Renal cortical epithelial cell (primary cell): ENCODE results near the gene EFCC1. TPM values are rescaled to one million over a fixed set of nuclear protein-coding genes. Genes with fewer than 3 reads are reported as not detected.

Experiments
- DNase-seq: peaks from one replicate; pipeline ENCODE4 v3.0.0-alpha.2; 2011; ENCODE audit warnings: low read depth
- total RNA-seq: library from RNA; depleted of rRNA; stranded (reverse); fragments of >200 nt; gene quantifications from 2 replicates; pipeline ENCODE4 v1.2.3, GENCODE V29; 2014

Gene EFCC1
- total RNA-seq, 1 donor from 2014 or later, result not detected

DNA sequence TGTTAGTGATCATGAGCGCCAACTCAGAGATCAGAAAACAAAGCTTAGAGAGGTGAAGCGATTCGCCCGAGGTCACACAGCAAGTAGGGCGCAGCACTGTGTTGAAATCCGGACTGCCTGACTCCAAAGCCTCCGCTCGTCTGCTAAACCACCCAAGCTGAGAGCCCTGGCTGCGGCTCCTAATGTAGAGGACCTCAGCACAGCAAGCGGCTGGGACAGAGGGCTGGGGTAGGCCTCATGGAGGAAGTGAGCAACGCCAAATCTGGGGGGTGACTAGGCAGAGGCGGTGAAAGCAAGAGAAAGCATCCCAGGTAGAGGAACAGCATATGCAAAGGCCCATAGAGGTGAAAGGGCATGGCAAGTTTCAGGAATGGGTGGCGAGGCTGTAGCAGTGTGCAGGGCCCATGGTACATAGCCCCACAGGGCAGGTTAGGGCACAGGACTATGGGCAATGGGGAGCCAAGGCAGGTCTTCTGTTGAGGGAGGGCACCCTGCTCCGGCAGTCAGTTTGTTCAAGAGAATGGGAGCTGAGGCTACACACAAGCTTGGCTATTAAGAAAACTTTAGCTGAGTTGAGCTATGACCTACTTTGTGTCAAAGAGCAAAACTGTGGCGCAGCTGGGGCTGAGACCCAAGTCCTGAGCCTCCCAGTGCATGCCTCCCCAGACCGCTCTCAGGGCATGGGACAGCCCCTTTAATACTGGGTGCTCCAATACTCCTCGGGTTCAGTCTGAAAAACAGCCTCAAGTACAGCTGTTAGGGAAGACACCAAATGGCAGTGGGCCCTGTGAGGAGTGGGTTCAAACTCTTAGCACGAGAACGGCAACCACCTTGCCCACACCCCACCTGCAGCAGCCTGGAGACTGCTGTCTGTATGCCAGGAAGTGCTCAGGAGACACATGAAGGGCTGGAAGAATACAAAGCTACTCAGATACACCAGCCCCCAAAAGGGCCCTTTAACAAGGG lies 6.2 kb upstream of the EFCC1 start:
- no peak for DNase-seq

DNA sequence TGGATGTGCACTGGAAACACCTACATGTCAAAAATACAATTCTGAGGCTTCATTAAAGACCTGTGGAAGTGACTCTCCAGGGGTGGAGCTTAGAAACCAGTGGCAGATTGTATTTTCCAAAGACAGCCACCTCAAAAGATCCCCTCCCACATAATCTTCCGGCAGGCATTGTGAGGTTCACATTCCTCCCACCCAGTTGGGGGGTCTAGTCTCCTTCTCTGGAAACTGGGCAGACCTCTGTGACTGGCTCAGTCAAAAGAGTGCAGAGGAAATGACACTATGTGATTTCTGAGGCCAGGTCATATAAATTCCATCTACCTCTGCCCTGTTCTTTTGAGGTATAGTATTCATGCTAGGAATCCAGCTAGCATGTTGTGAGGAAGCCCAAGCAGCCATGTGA lies 5.4 kb upstream of the EFCC1 start:
- no peak for DNase-seq

DNA sequence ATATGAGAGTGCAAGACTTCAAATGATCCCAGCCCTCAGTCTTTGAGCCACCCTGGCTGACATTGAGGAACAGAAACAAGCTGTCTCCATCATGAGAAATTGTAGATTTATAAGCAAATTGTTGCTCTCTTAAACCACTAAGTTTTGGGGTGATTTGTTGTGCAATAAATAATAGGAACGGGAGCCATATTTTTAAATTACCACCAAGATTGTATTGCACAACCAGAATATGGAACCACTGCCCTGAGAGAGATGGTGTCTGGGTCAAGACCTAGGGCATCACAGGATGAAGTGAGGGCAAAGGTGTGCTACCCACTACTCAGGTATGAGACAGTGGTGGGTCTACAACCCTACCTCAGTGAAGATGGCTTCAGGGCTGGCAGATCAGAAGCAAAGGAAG lies 4.9 kb upstream of the EFCC1 start:
- DNase-seq, result no peak

DNA sequence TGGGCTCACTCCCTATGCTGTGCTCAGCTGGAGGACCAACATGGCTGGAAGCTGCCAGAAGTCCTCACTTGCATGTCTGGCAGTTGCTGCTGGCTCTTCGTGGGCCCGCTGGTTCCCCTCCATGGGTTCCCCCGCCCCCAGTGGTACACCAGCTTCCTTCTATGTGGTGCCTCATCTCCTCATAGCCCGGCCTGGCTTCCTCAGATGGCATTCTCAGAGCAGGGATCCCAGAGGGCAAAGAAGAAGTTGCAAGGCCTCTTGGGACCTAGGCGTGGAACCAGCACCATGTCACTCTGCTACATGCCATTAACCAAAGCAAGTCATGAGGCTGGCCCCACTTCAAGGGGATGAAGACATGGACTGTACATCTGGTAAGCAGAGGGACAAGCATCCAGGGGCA lies 4.4 kb upstream of the EFCC1 start:
- DNase-seq, result no peak

DNA sequence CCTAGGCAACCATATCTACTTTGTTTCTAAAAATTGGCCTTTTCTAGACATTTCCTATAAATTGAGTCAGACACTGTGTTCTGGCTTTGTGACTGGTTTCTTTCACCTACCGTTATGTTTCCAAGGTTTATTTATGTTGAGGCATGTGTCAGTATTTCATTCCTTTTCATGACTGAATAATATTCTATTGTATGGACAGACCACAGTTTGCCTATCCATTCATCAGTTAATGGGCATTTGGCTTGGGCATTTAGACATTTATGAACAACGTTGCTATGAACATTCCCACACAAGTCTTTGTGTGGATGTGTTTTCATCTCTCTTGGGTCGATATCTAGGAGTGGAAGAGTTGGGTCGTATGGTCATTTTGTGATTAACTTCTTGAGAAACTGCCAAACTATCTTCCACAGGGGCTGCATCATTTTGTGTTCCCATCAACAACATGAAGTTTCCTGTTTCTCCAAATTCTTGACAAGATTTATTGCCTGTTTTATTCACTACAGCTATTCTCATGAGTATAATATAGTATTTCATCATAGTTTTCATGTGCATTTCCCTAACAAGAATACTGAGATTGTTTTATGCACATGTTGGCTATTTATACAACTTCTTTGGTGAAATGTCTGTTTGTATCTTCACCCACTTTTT lies 3.5 kb upstream of the EFCC1 start:
- no peak for DNase-seq

DNA sequence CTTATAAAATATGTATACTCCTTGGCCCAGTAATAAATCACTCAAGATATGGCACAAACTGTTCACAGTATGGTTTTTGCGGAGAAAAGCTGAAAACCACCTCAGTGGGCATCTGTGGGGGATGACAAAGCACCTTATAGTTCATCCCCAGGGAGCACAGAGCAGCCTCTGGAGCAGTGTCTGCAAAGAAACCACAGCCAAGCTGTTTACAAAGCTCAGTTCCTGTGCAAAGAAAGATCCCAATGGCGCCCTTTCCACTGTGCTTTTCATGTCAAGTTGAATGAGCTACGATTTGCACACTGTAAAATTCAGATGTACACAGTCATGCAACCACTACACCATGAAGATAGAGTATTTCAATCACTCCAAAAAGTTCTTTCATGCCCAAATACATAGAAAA lies 2.5 kb upstream of the EFCC1 start:
- DNase-seq, result no peak

DNA sequence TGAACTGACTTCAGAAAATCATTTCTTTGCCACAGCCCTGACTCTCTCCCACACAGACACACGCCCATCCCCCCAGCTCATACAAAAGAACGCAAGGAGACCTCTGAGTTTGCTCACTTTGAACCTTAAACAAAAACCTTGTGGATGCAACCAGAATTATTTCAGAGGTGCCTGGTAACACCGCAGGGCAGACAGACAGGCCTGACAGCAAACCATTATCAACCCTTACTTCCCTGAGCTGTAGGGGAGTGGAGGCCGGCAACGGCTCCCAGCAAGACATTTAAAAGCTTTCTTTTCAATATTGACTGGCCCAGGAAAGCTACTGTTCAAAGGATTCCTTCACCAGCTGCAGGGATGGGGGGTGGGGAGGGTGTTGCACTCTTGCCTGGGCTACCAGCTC lies 2.0 kb upstream of the EFCC1 start:
- DNase-seq, result no peak

DNA sequence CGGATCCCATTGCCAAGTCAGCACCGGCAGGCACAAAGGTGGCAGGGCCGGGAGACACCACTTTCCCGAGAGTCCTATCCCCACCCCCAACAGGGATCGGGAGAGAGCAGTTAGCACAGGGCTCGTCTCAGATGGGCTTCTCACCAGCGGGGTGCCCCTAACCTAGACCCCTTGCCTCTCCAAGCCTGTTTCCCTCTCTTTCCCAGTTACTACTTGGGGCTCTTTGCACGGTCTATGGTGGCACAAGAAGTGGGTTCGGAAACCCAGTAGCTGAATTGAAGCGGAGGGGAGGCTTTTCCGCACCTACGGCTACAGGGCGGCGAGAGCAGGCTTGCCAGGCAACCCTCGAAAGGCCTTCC lies 383 bp upstream of the EFCC1 start:
- DNase-seq, result no peak

DNA sequence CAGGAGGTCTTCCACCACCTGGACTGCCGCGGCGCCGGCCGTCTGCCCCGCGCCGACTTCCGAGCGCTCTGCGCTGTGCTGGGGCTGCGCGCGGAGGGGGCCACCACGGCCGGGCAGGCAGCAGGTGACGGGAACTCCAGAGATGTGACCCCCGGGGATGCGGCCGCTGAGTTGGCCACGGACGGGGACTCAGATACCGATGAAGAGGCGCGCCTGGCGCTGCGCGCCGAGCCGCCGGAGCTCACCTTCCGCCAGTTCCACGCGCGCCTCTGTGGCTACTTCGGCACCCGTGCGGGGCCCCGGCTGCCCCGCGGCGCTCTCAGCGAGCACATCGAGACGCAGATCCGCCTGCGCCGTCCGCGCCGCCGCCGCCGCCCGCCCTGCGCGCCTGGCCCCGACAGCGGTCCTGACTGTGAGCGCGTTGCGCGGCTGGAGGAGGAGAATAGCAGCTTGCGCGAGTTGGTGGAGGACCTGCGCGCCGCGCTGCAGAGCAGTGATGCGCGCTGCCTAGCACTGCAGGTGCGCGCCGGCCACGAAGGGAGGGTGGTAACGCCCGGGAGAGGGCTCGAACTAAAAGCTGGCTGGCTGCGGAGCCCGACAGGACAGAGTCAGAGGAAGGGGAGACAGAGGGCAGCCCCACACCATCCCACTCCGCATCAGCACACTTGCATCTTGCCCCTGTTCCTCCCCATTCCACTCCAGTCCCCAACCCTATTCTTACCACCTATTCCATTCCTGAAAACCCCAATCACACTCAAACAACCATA lies 885 bp downstream of the EFCC1 start:
- no peak for DNase-seq

DNA sequence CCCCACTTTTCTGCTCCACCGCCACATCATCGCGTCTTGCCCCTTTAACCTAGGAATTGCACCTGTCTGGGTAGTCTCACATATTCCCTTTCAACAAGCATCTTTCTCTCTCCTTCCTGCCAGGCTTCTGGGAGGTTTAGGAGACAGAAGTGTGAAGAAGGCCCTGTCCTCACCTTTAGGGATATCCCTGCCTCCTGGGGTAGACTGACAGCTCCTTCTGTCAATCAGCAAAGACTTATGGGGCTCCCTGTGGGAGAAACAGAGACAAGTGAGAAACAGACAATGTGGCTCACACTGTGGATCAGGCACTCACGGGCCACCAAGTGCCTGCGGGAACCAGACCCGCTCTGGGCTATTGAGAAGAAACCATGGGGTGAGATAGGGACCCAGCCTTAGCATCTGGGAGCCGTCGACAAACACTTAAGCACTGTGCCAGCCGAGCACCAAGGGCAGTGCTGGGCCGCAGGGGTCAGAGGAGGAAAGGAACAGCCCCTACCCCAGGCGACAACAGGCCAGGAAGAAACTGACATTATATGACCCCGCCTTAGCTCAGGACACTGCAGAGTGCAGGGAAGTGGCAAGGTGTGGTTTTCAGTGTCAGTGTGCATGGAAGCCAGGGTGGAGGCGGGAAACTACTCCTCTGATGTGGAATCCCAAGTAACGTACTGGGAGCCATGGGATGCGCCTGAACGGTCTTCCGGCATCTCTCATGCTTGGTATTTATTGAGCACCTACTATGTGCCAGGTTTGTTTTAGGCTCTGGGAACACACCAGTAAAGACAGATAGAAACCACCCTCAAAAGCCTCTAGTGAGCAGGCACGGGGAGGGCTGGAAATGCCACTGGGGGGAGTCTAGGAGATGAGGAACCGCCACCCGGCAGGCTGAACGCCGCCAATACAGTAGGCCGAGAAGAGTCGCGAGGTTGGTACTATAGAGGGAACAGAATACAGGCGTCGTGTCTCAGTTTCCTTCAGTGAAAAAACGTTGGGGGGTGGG lies 1.8 kb downstream of the EFCC1 start:
- no peak for DNase-seq

DNA sequence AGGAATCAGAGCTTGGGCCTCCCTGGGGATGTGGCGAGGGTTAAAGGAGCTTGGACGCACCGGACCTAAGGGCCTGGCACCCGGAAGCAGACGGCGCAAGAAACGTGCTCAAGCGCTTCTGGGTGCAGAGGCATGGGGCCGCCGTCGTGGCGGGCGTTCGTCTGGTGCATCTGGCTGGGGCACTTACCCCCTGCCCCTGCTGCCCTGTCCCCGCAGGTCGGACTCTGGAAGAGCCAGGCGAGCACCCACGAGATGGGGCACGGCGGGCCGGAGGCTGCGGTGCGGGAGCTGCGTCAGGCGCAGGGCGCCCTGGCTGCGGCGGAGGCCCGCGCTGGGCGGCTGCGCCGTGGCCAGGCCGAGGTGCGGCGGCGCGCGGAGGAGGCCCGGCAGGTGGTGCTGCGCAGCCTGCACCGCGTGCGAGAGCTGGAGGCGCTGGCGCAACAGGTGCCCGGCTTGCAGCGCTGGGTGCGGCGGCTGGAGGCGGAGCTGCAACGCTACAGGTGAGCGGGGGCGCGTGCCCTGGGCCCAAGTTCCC lies 2.5 kb downstream of the EFCC1 start:
- DNase-seq, result no peak

DNA sequence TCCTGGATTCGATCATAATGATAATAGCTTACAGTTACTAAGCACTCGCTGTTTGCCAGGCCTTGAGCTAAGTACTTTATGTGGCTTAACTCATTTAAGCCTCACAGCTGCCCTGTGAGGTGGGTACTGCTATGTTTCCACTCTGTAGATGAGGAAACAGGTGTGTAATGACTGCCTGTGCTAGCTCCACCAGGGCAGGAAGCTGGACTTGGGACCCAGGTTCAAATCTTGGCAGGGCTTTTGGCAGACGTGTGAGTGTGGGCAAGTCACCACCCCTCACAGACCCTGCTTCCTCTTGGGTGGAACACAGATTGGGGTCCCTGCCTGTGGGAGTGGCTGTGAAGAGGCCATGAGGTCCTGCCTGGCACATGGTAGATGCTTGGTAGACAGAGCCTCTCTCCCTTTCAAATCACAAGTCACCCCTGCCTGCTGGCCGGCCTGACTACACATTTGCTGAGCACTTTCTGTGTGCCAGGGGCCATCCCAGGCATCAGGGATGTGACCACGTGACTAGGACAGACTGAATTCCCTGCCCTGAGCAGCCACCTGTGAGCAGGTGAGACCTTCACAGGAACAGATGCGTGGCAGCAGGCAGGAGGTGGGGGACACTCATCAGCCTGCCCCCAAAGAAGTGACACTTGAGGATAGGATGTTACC lies 3.7 kb downstream of the EFCC1 start:
- no peak for DNase-seq

DNA sequence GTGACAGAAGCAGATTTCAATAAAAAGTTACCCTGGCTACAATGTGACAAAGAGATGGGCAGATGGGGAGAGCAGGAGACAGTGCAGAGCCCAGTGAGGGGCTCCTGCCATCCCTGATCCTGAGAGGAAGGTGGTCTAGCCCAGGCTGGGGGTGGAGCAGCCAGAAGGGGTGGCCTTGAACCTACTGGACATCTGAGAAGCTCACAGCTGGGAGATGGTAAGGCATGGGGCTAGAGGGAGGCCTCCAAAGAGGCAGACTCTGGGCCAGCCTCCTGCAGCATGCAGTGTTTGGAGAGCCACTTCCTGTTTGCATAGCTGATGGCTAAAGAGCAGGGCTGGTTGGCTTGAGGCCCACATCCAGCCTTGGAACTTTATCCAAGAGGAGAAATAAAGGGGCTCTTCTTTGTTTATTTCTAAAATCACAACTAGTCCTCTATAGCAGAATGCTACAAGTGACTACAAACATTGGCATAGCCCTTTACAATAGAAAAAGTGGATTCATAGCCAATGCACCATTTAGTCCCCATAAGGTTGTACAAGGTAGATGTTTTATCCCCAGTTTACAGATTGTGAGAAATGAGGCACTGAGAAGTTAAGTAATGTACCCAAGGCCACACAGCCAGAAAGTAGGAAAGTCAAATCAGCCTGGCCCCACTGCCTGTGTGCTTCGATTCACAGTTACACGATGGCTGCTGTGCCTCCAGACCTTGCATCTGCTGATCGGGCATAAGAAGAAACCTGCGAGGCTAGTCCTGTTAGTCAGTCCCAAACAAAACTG lies 4.6 kb downstream of the EFCC1 start:
- DNase-seq, result no peak

DNA sequence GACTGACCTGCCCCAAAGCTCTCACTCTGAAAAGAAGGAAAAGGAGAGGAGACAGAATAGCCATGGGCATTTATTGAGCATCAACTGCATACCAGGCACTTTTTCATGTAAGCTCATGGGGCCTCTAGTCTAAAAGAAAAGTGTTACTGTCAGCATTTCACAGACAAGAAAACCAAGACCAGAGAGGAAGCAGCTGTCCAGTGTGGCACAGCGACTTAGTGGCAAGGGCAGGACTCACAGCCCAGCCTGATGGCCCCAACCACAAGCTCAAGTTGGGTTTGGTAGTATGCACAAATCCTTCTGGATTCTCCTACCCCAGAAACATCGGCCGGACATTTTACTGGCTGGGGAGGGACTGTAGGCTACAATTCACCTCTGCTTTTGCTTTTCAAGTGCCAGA lies 5.8 kb downstream of the EFCC1 start:
- DNase-seq, result no peak

DNA sequence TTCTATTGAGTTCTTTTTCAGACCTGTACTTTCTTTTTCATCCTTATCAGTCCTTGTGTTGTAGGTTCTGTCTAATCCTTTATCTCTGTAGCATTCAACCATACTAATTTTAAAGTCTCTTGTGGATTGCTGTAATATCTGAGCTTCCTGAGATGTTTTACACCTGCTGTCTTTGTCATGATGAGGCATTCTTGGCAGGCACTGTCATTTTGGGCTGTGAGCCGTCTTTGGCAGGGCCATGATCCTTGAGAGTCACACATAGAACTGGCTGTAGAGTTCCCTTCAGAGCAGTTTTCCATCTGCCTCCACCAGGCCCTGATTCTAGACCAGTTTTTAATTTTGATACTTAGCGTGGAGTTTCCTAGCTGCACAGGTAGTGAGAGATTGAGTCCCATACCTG lies 6.7 kb downstream of the EFCC1 start:
- DNase-seq, result no peak

DNA sequence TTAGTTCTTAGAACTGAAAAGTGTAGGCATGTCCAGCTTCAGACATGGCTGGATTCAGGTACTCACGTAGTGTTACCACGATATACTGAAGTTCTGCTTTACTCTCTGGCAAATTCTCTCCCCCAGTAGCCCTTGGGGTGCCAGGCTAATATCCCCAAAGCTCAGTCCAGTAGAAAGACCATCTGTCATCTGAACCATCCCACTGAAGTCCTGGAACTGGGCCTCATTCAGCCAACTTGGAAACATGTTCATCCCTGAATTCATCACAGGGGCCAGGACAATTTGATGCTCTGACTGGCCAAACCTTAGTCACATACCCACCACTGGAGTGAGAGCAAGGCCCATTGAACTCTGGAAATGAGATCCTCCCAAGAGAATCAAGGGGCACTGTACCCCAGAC lies 8.2 kb downstream of the EFCC1 start:
- no peak for DNase-seq

DNA sequence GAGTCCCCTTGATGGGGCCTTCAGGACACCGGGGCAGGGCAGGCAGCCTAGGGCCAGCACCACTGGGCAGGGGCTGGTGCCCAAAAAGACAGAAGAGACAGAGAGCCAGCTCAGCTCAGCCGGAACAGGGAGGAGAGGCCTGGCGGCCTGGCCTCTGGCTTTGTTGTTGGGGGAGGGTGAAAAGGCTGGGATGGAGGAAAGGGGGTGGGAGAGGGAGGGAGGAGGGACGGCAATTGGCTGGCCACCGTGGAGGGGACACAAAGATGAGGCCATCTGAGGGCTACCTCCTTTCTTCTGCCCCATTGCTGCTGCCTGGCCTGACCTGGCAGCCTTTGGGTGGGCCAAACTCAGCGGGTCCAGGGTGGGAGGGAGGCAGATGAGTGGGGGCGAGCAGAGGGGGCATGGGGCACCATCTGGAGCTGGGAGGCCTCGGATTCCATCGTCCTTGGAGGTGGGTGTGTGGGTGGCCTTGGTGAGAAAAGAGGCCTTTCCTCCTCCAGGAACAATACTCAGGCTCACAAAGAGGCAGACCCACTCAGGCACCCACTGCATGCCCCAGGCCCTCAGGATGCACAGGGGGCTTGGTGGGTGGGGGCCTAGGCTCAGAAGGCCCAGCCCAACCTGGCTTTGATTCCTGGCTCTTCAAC lies 9.3 kb downstream of the EFCC1 start:
- DNase-seq, result no peak

DNA sequence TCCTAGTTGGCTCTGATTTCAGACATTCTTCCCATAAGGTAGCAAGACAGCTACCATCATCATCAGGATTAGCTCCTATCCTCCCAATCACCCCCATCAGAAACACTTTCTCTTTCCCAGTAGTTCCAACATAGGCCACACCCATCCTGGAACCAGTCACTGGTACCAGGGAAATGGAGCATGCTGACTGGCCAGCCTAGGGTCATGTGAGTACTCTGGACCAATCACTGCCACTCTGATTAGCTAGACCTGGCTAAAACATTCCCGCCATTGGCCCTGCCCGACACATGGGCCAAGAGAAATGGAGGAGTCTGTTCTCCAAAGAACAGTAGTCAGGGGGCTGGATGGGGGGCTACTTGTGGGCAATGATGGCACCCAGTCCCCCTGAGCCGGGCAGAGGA lies 12.4 kb downstream of the EFCC1 start:
- no peak for DNase-seq

DNA sequence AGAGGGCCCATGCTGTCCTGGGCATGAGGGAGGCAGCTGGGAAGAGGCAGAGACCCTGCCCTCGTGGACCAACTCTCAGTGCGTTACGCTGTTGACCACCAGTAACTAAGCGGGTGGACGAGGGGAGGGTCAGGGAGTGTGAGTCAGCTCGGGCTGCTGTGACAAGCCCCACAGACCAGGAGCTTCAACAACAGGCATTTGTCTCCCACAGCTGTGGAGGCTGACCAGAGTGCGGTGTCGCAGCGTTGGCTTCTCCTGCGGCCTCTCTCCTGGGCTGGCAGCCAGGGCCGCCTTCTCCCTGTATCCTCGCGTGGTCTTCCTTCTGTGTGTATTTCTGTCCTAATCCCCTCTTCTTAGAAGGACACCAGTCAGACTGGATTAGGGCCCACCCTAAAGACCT lies 13.0 kb downstream of the EFCC1 start:
- no peak for DNase-seq
